WTC11 (cell line): Measurements from ENCODE around the gene LAD1. TPM values are rescaled to one million over a fixed set of nuclear protein-coding genes. Genes with fewer than 3 reads are reported as not detected.
A peak's percentile ranks its signal among the peaks of the same experiment; 100 is the strongest.

ENCODE experiments used
- ATAC-seq: fragments of 200-7000 bp; cut with Tn5 transposase; 2 replicates; pipeline ENCODE4 v1.10.0; 2021; ENCODE audit warnings: mild to moderate bottlenecking, moderate library complexity
- CTCF ChIA-PET: fragments of 300-600 bp; sonication (Branson Sonifier 250); formaldehyde crosslinking; loops from one replicate; lab custom pipeline; 2021; ENCODE audit warnings: antibody characterized with exemption; lab: Charles Lee
- POLR2A ChIA-PET: fragments of 350-600 bp; sonication (Branson Sonifier 250); formaldehyde crosslinking; loops from one replicate; lab custom pipeline; 2021; ENCODE audit warnings: antibody characterized with exemption; lab: Charles Lee
- DNase-seq: peaks from one replicate; pipeline ENCODE4 v3.0.0; 2021; ENCODE audit warnings: low spot score
- H3K27ac Mint-ChIP-seq: 2 replicates; pipeline ENCODE4 v1.8.0; 2021; ENCODE audit warnings: mixed read lengths
- H3K27me3 Mint-ChIP-seq: 2 replicates; pipeline ENCODE4 v1.8.0; 2021; ENCODE audit warnings: low read depth, mild to moderate bottlenecking, moderate library complexity, mixed read lengths
- H3K36me3 Mint-ChIP-seq: 2 replicates; pipeline ENCODE4 v1.8.0; 2021; ENCODE audit warnings: mixed read lengths
- H3K4me1 Mint-ChIP-seq: 2 replicates; pipeline ENCODE4 v1.8.0; 2022; ENCODE audit warnings: mixed read lengths
- H3K4me3 Mint-ChIP-seq: 2 replicates; pipeline ENCODE4 v1.8.0; 2021; ENCODE audit warnings: mild to moderate bottlenecking, moderate library complexity, mixed read lengths
- H3K9me3 Mint-ChIP-seq: 2 replicates; pipeline ENCODE4 v1.8.0; 2021; ENCODE audit warnings: mixed read lengths
- AFF4 ChIP-seq: sonication (generic); formaldehyde crosslinking; IDR thresholded peaks from 2 replicates; pipeline ENCODE4 v1.8.1; 2023; ENCODE audit warnings: mild to moderate bottlenecking, missing genetic modification reagents, borderline replicate concordance
- CTCF ChIP-seq: fragments of 200-600 bp; IDR thresholded peaks from 2 replicates; pipeline ENCODE4 v1.8.0; 2022; ENCODE audit warnings: antibody characterized with exemption
- FOXK1 ChIP-seq: sonication (generic); formaldehyde crosslinking; IDR thresholded peaks from 2 replicates; pipeline ENCODE4 v1.8.0; 2022; ENCODE audit warnings: mild to moderate bottlenecking, moderate library complexity, missing genetic modification reagents
- MAX ChIP-seq: sonication (generic); formaldehyde crosslinking; IDR thresholded peaks from 2 replicates; pipeline ENCODE4 v1.8.0; 2022; ENCODE audit warnings: mild to moderate bottlenecking, missing genetic modification reagents
- MLX ChIP-seq: sonication (generic); formaldehyde crosslinking; IDR thresholded peaks from 2 replicates; pipeline ENCODE4 v1.8.1; 2023; ENCODE audit warnings: mild to moderate bottlenecking, missing genetic modification reagents, moderate library complexity
- RELA ChIP-seq: sonication (generic); formaldehyde crosslinking; IDR thresholded peaks from 2 replicates; pipeline ENCODE4 v1.8.1; 2022; ENCODE audit warnings: missing genetic modification reagents, mild to moderate bottlenecking, borderline replicate concordance
- TP53 ChIP-seq: sonication (generic); formaldehyde crosslinking; IDR thresholded peaks from 2 replicates; pipeline ENCODE4 v1.8.1; 2023; ENCODE audit warnings: mild to moderate bottlenecking, missing genetic modification reagents
- USF1 ChIP-seq: sonication (generic); formaldehyde crosslinking; IDR thresholded peaks from 2 replicates; pipeline ENCODE4 v1.8.0; 2022; ENCODE audit warnings: mild to moderate bottlenecking, missing genetic modification reagents
- ZBTB21 ChIP-seq: sonication (generic); formaldehyde crosslinking; IDR thresholded peaks from 2 replicates; pipeline ENCODE4 v1.8.1; 2023; ENCODE audit warnings: mild to moderate bottlenecking, missing genetic modification reagents, borderline replicate concordance
- ZNF416 ChIP-seq: fragments of 250-450 bp; sonication (Bioruptor Pico); IDR thresholded peaks from 2 replicates; pipeline ENCODE4 v1.9.0; 2021; ENCODE audit warnings: mild to moderate bottlenecking, inconsistent platforms
- total RNA-seq: library from RNA; stranded (reverse); gene quantifications from 3 replicates; pipeline ENCODE4 v1.2.3, GENCODE V29; 2021
- TF ChIP-seq, protein P1 (sequence below): sonication (generic); formaldehyde crosslinking; IDR thresholded peaks from 2 replicates; pipeline ENCODE4 v1.8.0; 2022; ENCODE audit warnings: missing genetic modification reagents
- TF ChIP-seq, protein P2 (sequence below): fragments of 250-450 bp; sonication (Bioruptor Pico); IDR thresholded peaks from 2 replicates; pipeline ENCODE4 v1.9.0; 2021; ENCODE audit warnings: mild to moderate bottlenecking
- TF ChIP-seq, protein P3 (sequence below): sonication (generic); formaldehyde crosslinking; IDR thresholded peaks from 2 replicates; pipeline ENCODE4 v1.8.1; 2022; ENCODE audit warnings: missing genetic modification reagents, borderline replicate concordance

The LAD1 gene
- total RNA-seq, 1 experiment from 2014 or later, result 14.9 TPM

- ATAC-seq, result no peak
- H3K36me3 Mint-ChIP-seq, result no peaks in the 10 kb centered on the region
- H3K9me3 Mint-ChIP-seq, result no peaks in the 10 kb centered on the region
- peaks cover 45% of the 10 kb centered on the region for H3K4me1 Mint-ChIP-seq
- TF ChIP-seq ZNF416 (CRISPR knock-in tag) (no peak), USF1 (CRISPR knock-in tag) (0 out of 2 replicates have a peak, but pooled peaks have one; percentile 14)
- no peak overlapping the region for H3K27ac Mint-ChIP-seq
- CTCF ChIA-PET, result interaction anchor here (0.5 to 7.7 kb wide), 20 partner anchors 11 to 377 kb away, joined by 3 to 175 read pairs (median 8); partner anchors contain the start of gene PKP1
- POLR2A ChIA-PET, result no interaction called here
- H3K27me3 Mint-ChIP-seq, result no peaks in the 10 kb centered on the region; the same call in 1 of the 2 replicates
- H3K4me3 Mint-ChIP-seq, result no peak overlapping the region
- no peak for DNase-seq
Measured at GRCh38 chr1:201349092-201349491, 50.0 kb downstream of the LAD1 start.

DNA sequence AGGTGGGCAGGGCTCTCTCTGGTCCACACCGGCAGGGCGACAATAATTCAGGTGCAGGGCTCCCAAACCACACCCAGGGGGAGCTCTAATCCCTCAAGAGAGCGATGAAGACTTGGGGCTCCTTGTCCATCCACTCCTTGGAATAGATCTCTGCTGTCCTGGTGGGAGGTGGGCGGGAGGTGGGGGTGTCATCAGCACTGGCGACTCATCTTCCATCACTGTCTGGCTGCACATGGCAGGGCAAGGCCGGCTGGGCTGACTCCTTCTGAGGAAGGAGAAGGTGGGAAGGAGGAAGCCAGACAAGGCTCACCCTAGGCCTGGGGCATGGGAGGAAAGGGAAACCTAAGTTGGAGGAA lies 50.9 kb downstream of the LAD1 start:
- Mint-ChIP-seq H3K4me1 (peaks cover 40% of the 10 kb centered on the region), H3K9me3 (no peaks in the 10 kb centered on the region), H3K27ac (0 out of 2 replicates have a peak overlapping the region, but pooled peaks have one; percentile 10), H3K27me3 (no peaks in the 10 kb centered on the region; the same call in 1 of the 2 replicates), H3K4me3 (no peak overlapping the region; the same call in 1 of the 2 replicates), H3K36me3 (no peaks in the 10 kb centered on the region)
- ATAC-seq (peak; percentile 87), DNase-seq (peak; percentile 81)
- POLR2A ChIA-PET, result no interaction called here
- CTCF ChIA-PET, result interaction anchor here (0.6 to 7.7 kb wide), 43 partner anchors 11 to 1692 kb away, joined by 3 to 175 read pairs (median 5); partner anchors contain the start of gene PKP1
- TF ChIP-seq MLX (CRISPR knock-in tag), result no peak
- TF ChIP-seq MAX, result 0 out of 2 replicates have a peak, but pooled peaks have one; percentile 10
- TF ChIP-seq, protein P1, sequence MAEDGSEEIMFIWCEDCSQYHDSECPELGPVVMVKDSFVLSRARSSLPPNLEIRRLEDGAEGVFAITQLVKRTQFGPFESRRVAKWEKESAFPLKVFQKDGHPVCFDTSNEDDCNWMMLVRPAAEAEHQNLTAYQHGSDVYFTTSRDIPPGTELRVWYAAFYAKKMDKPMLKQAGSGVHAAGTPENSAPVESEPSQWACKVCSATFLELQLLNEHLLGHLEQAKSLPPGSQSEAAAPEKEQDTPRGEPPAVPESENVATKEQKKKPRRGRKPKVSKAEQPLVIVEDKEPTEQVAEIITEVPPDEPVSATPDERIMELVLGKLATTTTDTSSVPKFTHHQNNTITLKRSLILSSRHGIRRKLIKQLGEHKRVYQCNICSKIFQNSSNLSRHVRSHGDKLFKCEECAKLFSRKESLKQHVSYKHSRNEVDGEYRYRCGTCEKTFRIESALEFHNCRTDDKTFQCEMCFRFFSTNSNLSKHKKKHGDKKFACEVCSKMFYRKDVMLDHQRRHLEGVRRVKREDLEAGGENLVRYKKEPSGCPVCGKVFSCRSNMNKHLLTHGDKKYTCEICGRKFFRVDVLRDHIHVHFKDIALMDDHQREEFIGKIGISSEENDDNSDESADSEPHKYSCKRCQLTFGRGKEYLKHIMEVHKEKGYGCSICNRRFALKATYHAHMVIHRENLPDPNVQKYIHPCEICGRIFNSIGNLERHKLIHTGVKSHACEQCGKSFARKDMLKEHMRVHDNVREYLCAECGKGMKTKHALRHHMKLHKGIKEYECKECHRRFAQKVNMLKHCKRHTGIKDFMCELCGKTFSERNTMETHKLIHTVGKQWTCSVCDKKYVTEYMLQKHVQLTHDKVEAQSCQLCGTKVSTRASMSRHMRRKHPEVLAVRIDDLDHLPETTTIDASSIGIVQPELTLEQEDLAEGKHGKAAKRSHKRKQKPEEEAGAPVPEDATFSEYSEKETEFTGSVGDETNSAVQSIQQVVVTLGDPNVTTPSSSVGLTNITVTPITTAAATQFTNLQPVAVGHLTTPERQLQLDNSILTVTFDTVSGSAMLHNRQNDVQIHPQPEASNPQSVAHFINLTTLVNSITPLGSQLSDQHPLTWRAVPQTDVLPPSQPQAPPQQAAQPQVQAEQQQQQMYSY (CRISPR knock-in tag), result no peak
- peak; percentile 74 for TF ChIP-seq CTCF
- TF ChIP-seq, protein P2, sequence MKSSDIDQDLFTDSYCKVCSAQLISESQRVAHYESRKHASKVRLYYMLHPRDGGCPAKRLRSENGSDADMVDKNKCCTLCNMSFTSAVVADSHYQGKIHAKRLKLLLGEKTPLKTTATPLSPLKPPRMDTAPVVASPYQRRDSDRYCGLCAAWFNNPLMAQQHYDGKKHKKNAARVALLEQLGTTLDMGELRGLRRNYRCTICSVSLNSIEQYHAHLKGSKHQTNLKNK, result no peak
- TF ChIP-seq FOXK1 (CRISPR knock-in tag), result no peak

- DNase-seq (no peak), ATAC-seq (peak; percentile 61)
- H3K27me3 Mint-ChIP-seq, result no peaks in the 10 kb centered on the region; the same call in 1 of the 2 replicates
- no peaks in the 10 kb centered on the region for H3K9me3 Mint-ChIP-seq
- H3K4me3 Mint-ChIP-seq, result peak overlapping the region; percentile 12; the same call in 1 of the 2 replicates
- peaks cover 38% of the 10 kb centered on the region for H3K4me1 Mint-ChIP-seq
- H3K36me3 Mint-ChIP-seq, result no peaks in the 10 kb centered on the region
- CTCF ChIA-PET, result interaction anchor here (0.6 to 7.7 kb wide), 64 partner anchors 11 to 1693 kb away, joined by 3 to 175 read pairs (median 4); partner anchors contain the start of gene PKP1
- 0 out of 2 replicates have a peak overlapping the region, but pooled peaks have one; percentile 10 for H3K27ac Mint-ChIP-seq
- POLR2A ChIA-PET, result interaction anchor here (0.9 to 1.4 kb wide), 2 partner anchors 15 to 29 kb away, joined by 4 read pairs; no protein-coding TSS in a partner anchor
- no peak for TF ChIP-seq AFF4 (CRISPR knock-in tag)
- TF ChIP-seq, protein P3, sequence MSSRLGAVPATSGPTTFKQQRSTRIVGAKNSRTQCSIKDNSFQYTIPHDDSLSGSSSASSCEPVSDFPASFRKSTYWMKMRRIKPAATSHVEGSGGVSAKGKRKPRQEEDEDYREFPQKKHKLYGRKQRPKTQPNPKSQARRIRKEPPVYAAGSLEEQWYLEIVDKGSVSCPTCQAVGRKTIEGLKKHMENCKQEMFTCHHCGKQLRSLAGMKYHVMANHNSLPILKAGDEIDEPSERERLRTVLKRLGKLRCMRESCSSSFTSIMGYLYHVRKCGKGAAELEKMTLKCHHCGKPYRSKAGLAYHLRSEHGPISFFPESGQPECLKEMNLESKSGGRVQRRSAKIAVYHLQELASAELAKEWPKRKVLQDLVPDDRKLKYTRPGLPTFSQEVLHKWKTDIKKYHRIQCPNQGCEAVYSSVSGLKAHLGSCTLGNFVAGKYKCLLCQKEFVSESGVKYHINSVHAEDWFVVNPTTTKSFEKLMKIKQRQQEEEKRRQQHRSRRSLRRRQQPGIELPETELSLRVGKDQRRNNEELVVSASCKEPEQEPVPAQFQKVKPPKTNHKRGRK (CRISPR knock-in tag), result no peak
- no peak for TF ChIP-seq ZBTB21 (CRISPR knock-in tag)
- 0 out of 2 replicates have a peak, but pooled peaks have one; percentile 33 for TF ChIP-seq MAX
- TF ChIP-seq RELA (CRISPR knock-in tag), result no peak
- no peak for TF ChIP-seq TP53 (CRISPR knock-in tag)
Measured at GRCh38 chr1:201347498-201348210, 51.5 kb downstream of the LAD1 start.
